ENCODE data around the gene LMX1A.

Gene LMX1A

GRCh38 chr1:165217958-165218357, 138.6 kb downstream of the LMX1A start:
- DNase-seq (ENCODE audit: low read depth) = no peak
- no peak overlapping the region for H3K4me3 ChIP-seq (ENCODE audit: low read length)
- TF ChIP-seq CTCF (IDR thresholded peaks at IDR 0.05; ENCODE audit: insufficient read depth, low read depth, low read length, missing control alignments) = no peak

- TF ChIP-seq CTCF (IDR thresholded peaks at IDR 0.05; ENCODE audit: insufficient read depth, low read depth, low read length, missing control alignments) = no peak
- no peak for DNase-seq (ENCODE audit: low read depth)
- no peak overlapping the region for H3K4me3 ChIP-seq (ENCODE audit: low read length)
Observed at GRCh38 chr1:165216254-165216653, 140.3 kb downstream of the LMX1A start.

GRCh38 chr1:165215676-165216075, 140.8 kb downstream of the LMX1A start:
- peak; percentile 28 for DNase-seq (ENCODE audit: low read depth)

GRCh38 chr1:165212229-165212628, 144.3 kb downstream of the LMX1A start:
- H3K4me3 ChIP-seq (ENCODE audit: low read length) = no peak overlapping the region
- no peak for DNase-seq (ENCODE audit: low read depth)
- TF ChIP-seq CTCF (IDR thresholded peaks at IDR 0.05; ENCODE audit: insufficient read depth, low read depth, low read length, missing control alignments) = no peak

More at GRCh38 chr1:165215676-165216075, 140.8 kb downstream of the LMX1A start:
- no peak overlapping the region for H3K4me3 ChIP-seq (ENCODE audit: low read length)
- TF ChIP-seq CTCF (IDR thresholded peaks at IDR 0.05; ENCODE audit: insufficient read depth, low read depth, low read length, missing control alignments) = no peak

GRCh38 chr1:165207853-165208515, 148.5 kb downstream of the LMX1A start:
- DNase-seq (ENCODE audit: low read depth) = no peak
- H3K4me3 ChIP-seq (ENCODE audit: low read length) = no peak overlapping the region
- no peak for TF ChIP-seq CTCF (IDR thresholded peaks at IDR 0.05; ENCODE audit: insufficient read depth, low read depth, low read length, missing control alignments)

GRCh38 chr1:165205145-165205544, 151.4 kb downstream of the LMX1A start:
- TF ChIP-seq CTCF (IDR thresholded peaks at IDR 0.05; ENCODE audit: insufficient read depth, low read depth, low read length, missing control alignments) = no peak
- no peak for DNase-seq (ENCODE audit: low read depth)
- H3K4me3 ChIP-seq (ENCODE audit: low read length) = no peak overlapping the region

- no peak for DNase-seq (ENCODE audit: low read depth)
- H3K4me3 ChIP-seq (ENCODE audit: low read length) = no peak overlapping the region
- no peak for TF ChIP-seq CTCF (IDR thresholded peaks at IDR 0.05; ENCODE audit: insufficient read depth, low read depth, low read length, missing control alignments)
Observed at GRCh38 chr1:165204548-165204947, 152.0 kb downstream of the LMX1A start.
